Upper lobe of right lung (tissue), 1 donor: ENCODE results near the gene CRELD2. TPM values are rescaled to one million over a fixed set of nuclear protein-coding genes. Genes with fewer than 3 reads are reported as not detected.

Experiments used
- ATAC-seq: fragments of 200-7000 bp; cut with Tn5 transposase; one replicate; pipeline ENCODE4 v1.9.1; 2020; ENCODE audit warnings: mild to moderate bottlenecking, moderate library complexity
- DNase-seq: peaks from one replicate; pipeline ENCODE4 v3.0.0-alpha.2; 2020
- H3K27ac ChIP-seq: fragments of 200-600 bp; one replicate; pipeline ENCODE4 v1.8.0; 2022
- H3K27me3 ChIP-seq: fragments of 200-600 bp; one replicate; pipeline ENCODE4 v1.8.0; 2022; ENCODE audit warnings: mild to moderate bottlenecking
- H3K36me3 ChIP-seq: fragments of 200-600 bp; one replicate; pipeline ENCODE4 v1.8.0; 2022
- H3K4me1 ChIP-seq: fragments of 200-600 bp; one replicate; pipeline ENCODE4 v1.8.0; 2022
- H3K4me3 ChIP-seq: fragments of 200-600 bp; one replicate; pipeline ENCODE4 v1.8.0; 2022; ENCODE audit warnings: mild to moderate bottlenecking
- H3K9me3 ChIP-seq: fragments of 200-600 bp; one replicate; pipeline ENCODE4 v1.8.0; 2022
- CTCF ChIP-seq: fragments of 200-600 bp; IDR thresholded peaks from one replicate; pipeline ENCODE4 v1.8.0; 2022; ENCODE audit warnings: antibody characterized with exemption
- intact Hi-C: fragments of 100-400 bp; cut with DNase I; formaldehyde crosslinking; loops from one replicate; pipeline ENCODE4 v1.11.0; 2022
- total RNA-seq: library from RNA; stranded (reverse); fragmentation: NEBNext Ultra II Directional; extraction: Animal tissue kit (Norgen Biotek cat#: 25700); gene quantifications from one replicate; pipeline ENCODE4 v1.2.1, GENCODE V29; 2021
- donor health status: DM: no; HTN: yes; CAD: no; lungs with severe emphysema.

The CRELD2 gene
- total RNA-seq, 1 donor from 2014 or later, result 44.2 TPM

GRCh38 chr22:49922484-49922883 is 4.0 kb downstream of the CRELD2 start:
- no peak for TF ChIP-seq CTCF
- Histone ChIP-seq H3K4me3 (no peak overlapping the region), H3K36me3 (peaks cover 12% of the 10 kb centered on the region), H3K4me1 (peaks cover 11% of the 10 kb centered on the region), H3K27me3 (no peaks in the 10 kb centered on the region), H3K27ac (no peak overlapping the region), H3K9me3 (no peaks in the 10 kb centered on the region)
- ATAC-seq, result no peak
- DNase-seq, result no peak
- intact Hi-C loops, result no loop called here

- no peak overlapping the region for H3K27ac ChIP-seq
- peaks cover 10% of the 10 kb centered on the region for H3K4me1 ChIP-seq
- intact Hi-C loops, result no loop called here
- no peak overlapping the region for H3K4me3 ChIP-seq
- ATAC-seq (no peak), DNase-seq (no peak)
- TF ChIP-seq CTCF, result no peak
- H3K27me3 ChIP-seq, result no peaks in the 10 kb centered on the region
- peaks cover 12% of the 10 kb centered on the region for H3K36me3 ChIP-seq
- no peaks in the 10 kb centered on the region for H3K9me3 ChIP-seq
These were observed 4.5 kb downstream of the CRELD2 start for GRCh38 chr22:49922926-49923325.

- intact Hi-C loops, result no loop called here
- ATAC-seq (no peak), DNase-seq (no peak)
- no peak overlapping the region for H3K4me3 ChIP-seq
- no peak overlapping the region for H3K27ac ChIP-seq
- no peak for TF ChIP-seq CTCF
- H3K36me3 ChIP-seq, result peaks cover 12% of the 10 kb centered on the region
- peaks cover 10% of the 10 kb centered on the region for H3K4me1 ChIP-seq
- H3K9me3 ChIP-seq, result no peaks in the 10 kb centered on the region
- peaks cover under 1% of the 10 kb centered on the region for H3K27me3 ChIP-seq
These were observed 5.0 kb downstream of the CRELD2 start for GRCh38 chr22:49923445-49923844.

- Histone ChIP-seq H3K4me1 (peaks cover 6% of the 10 kb centered on the region), H3K4me3 (no peak overlapping the region), H3K27ac (no peak overlapping the region), H3K9me3 (no peaks in the 10 kb centered on the region), H3K36me3 (peaks cover 12% of the 10 kb centered on the region), H3K27me3 (peaks cover 9% of the 10 kb centered on the region)
- intact Hi-C loops, result no loop called here
- TF ChIP-seq CTCF, result no peak
- ATAC-seq, result no peak
- no peak for DNase-seq
These were observed 5.8 kb downstream of the CRELD2 start for GRCh38 chr22:49924113-49924833.

GRCh38 chr22:49925525-49926128 is 7.2 kb downstream of the CRELD2 start:
- Histone ChIP-seq H3K9me3 (no peaks in the 10 kb centered on the region), H3K4me3 (no peak overlapping the region), H3K27ac (peak overlapping the region; percentile 24), H3K4me1 (peaks cover 5% of the 10 kb centered on the region), H3K36me3 (peaks cover 4% of the 10 kb centered on the region), H3K27me3 (peaks cover 9% of the 10 kb centered on the region)
- DNase-seq, result no peak
- no peak for TF ChIP-seq CTCF
- intact Hi-C loops, result no loop called here
- no peak for ATAC-seq
